Fibroblast of pulmonary artery (primary cell): Measurements from ENCODE around the gene DHODH.

ENCODE experiments used
- DNase-seq: peaks from one replicate; pipeline ENCODE4 v3.0.0-alpha.2; 2010; ENCODE audit warnings: low read depth
- H3K4me3 ChIP-seq: replicated peaks from 2 replicates; pipeline ENCODE4 v1.5.1; 2011; ENCODE audit warnings: low read depth, mild to moderate bottlenecking, control low read depth, low read length, moderate library complexity
- CTCF ChIP-seq: IDR thresholded peaks from 2 replicates; pipeline ENCODE4 v1.5.1; 2011; ENCODE audit warnings: mild to moderate bottlenecking, control low read depth, low read length, inconsistent platforms; ENCODE audit errors: missing control alignments

DHODH gene

GRCh38 chr16:72042157-72042660 is 33.7 kb downstream of the DHODH start:
- no peak for TF ChIP-seq CTCF
- DNase-seq, result no peak
- H3K4me3 ChIP-seq, result no peak overlapping the region

DNA sequence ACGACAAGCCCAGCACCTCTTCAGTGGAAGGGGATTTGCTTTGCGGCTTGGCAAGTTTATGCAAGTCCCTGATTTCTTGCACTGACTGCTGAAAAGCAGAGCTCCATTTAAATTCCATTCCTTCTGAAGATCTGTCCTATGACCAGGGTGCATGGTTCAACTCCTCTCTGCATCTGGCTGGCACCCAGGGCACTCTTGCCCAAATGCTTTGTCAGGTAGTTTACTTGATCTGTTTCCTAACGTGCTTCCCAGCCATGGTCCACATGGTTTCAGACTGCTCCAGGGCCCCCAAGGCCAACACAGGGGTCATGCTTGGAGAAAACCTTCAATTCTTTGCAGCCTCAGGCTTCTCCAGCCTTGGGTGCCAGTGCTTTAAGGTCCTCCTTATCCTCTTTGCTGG is 34.5 kb downstream of the DHODH start:
- DNase-seq, result no peak
- H3K4me3 ChIP-seq, result no peak overlapping the region
- no peak for TF ChIP-seq CTCF

GRCh38 chr16:72043539-72043938 is 35.0 kb downstream of the DHODH start:
- no peak overlapping the region for H3K4me3 ChIP-seq
- DNase-seq, result no peak
- TF ChIP-seq CTCF, result no peak

GRCh38 chr16:72044296-72044695 is 35.8 kb downstream of the DHODH start:
- no peak overlapping the region for H3K4me3 ChIP-seq
- no peak for DNase-seq
- no peak for TF ChIP-seq CTCF

GRCh38 chr16:72044825-72045359 is 36.3 kb downstream of the DHODH start:
- no peak overlapping the region for H3K4me3 ChIP-seq
- DNase-seq, result no peak
- TF ChIP-seq CTCF, result no peak

DNA sequence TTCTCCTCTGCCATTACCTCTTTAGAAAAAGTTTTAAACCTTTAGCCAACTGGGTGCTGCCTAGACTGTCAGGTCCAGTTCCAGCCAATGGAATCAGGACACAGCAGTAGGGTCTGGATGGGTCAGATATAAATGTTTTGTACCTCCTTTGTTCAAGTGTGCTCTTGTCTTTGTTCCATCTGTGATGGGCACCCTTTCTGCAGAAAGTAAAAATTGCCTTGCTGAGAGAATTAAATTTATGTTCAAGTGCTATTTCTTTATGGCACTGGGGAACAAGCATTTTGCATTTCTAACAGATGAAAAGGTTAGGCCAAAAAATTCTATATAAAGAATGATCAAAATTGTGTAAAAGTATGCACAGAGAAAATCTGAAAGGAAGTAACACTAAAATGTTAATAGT is 40.6 kb downstream of the DHODH start:
- no peak for TF ChIP-seq CTCF
- no peak for DNase-seq
- H3K4me3 ChIP-seq, result no peak overlapping the region

DNA sequence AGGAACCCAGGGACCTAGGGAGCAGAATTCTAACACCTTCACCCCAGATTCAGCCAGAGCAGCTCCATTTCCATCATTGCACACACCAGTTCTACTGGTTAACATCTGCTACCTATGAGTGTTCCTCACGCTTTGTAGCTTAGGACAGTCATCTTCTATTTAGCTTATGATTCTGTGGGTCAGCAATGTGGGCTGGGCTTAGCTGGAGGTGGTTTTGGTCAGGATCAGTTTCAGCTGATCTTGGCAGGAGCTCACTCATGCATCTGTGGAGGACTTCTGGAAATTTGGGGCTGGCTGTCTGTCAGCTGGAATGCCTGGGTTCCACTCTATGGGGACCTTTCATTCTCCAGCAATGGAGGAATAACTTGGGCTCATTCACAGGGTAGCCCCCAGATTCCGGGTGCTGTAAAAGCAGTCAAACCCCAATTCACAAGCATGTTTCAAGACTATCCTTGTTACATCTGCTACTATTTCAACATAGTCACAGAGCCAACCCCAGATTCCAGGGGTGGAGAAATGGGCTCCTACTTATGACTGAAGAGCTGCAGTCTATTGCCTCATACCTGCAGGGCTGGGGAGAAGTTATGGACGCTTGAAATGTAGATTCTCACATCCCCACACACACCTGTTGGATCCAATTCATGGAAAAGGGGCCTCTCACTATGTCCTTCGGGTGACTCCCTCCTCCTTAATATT is 42.4 kb downstream of the DHODH start:
- no peak for TF ChIP-seq CTCF
- no peak for DNase-seq
- H3K4me3 ChIP-seq, result no peak overlapping the region
